ENCODE results near the gene SYT1. TPM values are rescaled to one million over a fixed set of nuclear protein-coding genes. Genes with fewer than 3 reads are reported as not detected.

SYT1 gene
- total and polyA plus RNA-seq, 2 donors (not counting 1 experiment from before 2014, with no cell fraction given): 0.90 to 2.1 TPM

- no peaks in the 10 kb centered on the region for H3K4me1 ChIP-seq (ENCODE audit: control insufficient read depth, extremely low read depth, insufficient read depth, low read length)
- no peak overlapping the region for H3K4me2 ChIP-seq (ENCODE audit: extremely low read depth, insufficient read depth, low read length)
- TF ChIP-seq EZH2 (IDR thresholded peaks at IDR 0.05; ENCODE audit: low read length, missing control alignments): no peak
- TF ChIP-seq CTCF (conservative IDR thresholded peaks at IDR 0.05 in 1 of 2, IDR thresholded peaks at IDR 0.05 in 1 of 2; ENCODE audit: low read depth in 1 of 2, low read length in 2 of 2): no peak
- H3K79me2 ChIP-seq (ENCODE audit: control insufficient read depth, insufficient read depth, low read length): no peaks in the 10 kb centered on the region
- H3K9me3 ChIP-seq (ENCODE audit: control insufficient read depth, insufficient read depth, low read depth, low read length): no peaks in the 10 kb centered on the region
- H4K20me1 ChIP-seq (ENCODE audit: control insufficient read depth, extremely low read depth, insufficient read depth, low read length): no peaks in the 10 kb centered on the region
- DNase-seq (ENCODE audit: low read depth in 2 of 2): no peak
- H2AFZ ChIP-seq (ENCODE audit: low read length): no peak overlapping the region
- no peak overlapping the region for H3K4me3 ChIP-seq (replicated peaks in 1 of 4; ENCODE audit: control extremely low read depth in 1 of 4, insufficient read depth in 1 of 4, low read depth in 3 of 4, low read length in 4 of 4)
- no peak overlapping the region for H3K27ac ChIP-seq (ENCODE audit: insufficient read depth, low read length)
- H3K36me3 ChIP-seq (ENCODE audit: control insufficient read depth, insufficient read depth, low read length): no peaks in the 10 kb centered on the region
- H3K27me3 ChIP-seq (ENCODE audit: control insufficient read depth, insufficient read depth, low read length): no peaks in the 10 kb centered on the region
- H3K9ac ChIP-seq (ENCODE audit: insufficient read depth, low read length): no peak overlapping the region
Observed at GRCh38 chr12:79366374-79366773, 501.8 kb downstream of the SYT1 start.

GRCh38 chr12:79367032-79367589 lies 502.5 kb downstream of the SYT1 start:
- H3K36me3 ChIP-seq (ENCODE audit: control insufficient read depth, insufficient read depth, low read length): no peaks in the 10 kb centered on the region
- H3K9me3 ChIP-seq (ENCODE audit: control insufficient read depth, insufficient read depth, low read depth, low read length): no peaks in the 10 kb centered on the region
- H3K4me2 ChIP-seq (ENCODE audit: extremely low read depth, insufficient read depth, low read length): no peak overlapping the region
- no peaks in the 10 kb centered on the region for H3K4me1 ChIP-seq (ENCODE audit: control insufficient read depth, extremely low read depth, insufficient read depth, low read length)
- TF ChIP-seq CTCF (conservative IDR thresholded peaks at IDR 0.05 in 1 of 2, IDR thresholded peaks at IDR 0.05 in 1 of 2; ENCODE audit: low read depth in 1 of 2, low read length in 2 of 2) (no peak), EZH2 (IDR thresholded peaks at IDR 0.05; ENCODE audit: low read length, missing control alignments) (no peak)
- H3K9ac ChIP-seq (ENCODE audit: insufficient read depth, low read length): no peak overlapping the region
- H3K27me3 ChIP-seq (ENCODE audit: control insufficient read depth, insufficient read depth, low read length): no peaks in the 10 kb centered on the region
- H3K27ac ChIP-seq (ENCODE audit: insufficient read depth, low read length): no peak overlapping the region
- no peak overlapping the region for H2AFZ ChIP-seq (ENCODE audit: low read length)
- H4K20me1 ChIP-seq (ENCODE audit: control insufficient read depth, extremely low read depth, insufficient read depth, low read length): no peaks in the 10 kb centered on the region
- H3K79me2 ChIP-seq (ENCODE audit: control insufficient read depth, insufficient read depth, low read length): no peaks in the 10 kb centered on the region
- no peak overlapping the region for H3K4me3 ChIP-seq (replicated peaks in 1 of 4; ENCODE audit: control extremely low read depth in 1 of 4, insufficient read depth in 1 of 4, low read depth in 3 of 4, low read length in 4 of 4)
- DNase-seq (ENCODE audit: low read depth in 2 of 2): no peak

GRCh38 chr12:79370021-79370420 lies 505.4 kb downstream of the SYT1 start:
- TF ChIP-seq CTCF (conservative IDR thresholded peaks at IDR 0.05 in 1 of 2, IDR thresholded peaks at IDR 0.05 in 1 of 2; ENCODE audit: low read depth in 1 of 2, low read length in 2 of 2) (no peak), EZH2 (IDR thresholded peaks at IDR 0.05; ENCODE audit: low read length, missing control alignments) (no peak)
- no peaks in the 10 kb centered on the region for H4K20me1 ChIP-seq (ENCODE audit: control insufficient read depth, extremely low read depth, insufficient read depth, low read length)
- H3K27me3 ChIP-seq (ENCODE audit: control insufficient read depth, insufficient read depth, low read length): no peaks in the 10 kb centered on the region
- no peak overlapping the region for H3K4me3 ChIP-seq (replicated peaks in 1 of 4; ENCODE audit: control extremely low read depth in 1 of 4, insufficient read depth in 1 of 4, low read depth in 3 of 4, low read length in 4 of 4)
- DNase-seq (ENCODE audit: low read depth in 2 of 2): peak in 1 of 2 donors; percentile 14
- H3K4me2 ChIP-seq (ENCODE audit: extremely low read depth, insufficient read depth, low read length): no peak overlapping the region
- no peak overlapping the region for H3K27ac ChIP-seq (ENCODE audit: insufficient read depth, low read length)
- H3K9me3 ChIP-seq (ENCODE audit: control insufficient read depth, insufficient read depth, low read depth, low read length): no peaks in the 10 kb centered on the region
- no peaks in the 10 kb centered on the region for H3K4me1 ChIP-seq (ENCODE audit: control insufficient read depth, extremely low read depth, insufficient read depth, low read length)
- no peak overlapping the region for H3K9ac ChIP-seq (ENCODE audit: insufficient read depth, low read length)
- H3K79me2 ChIP-seq (ENCODE audit: control insufficient read depth, insufficient read depth, low read length): no peaks in the 10 kb centered on the region
- no peak overlapping the region for H2AFZ ChIP-seq (ENCODE audit: low read length)
- H3K36me3 ChIP-seq (ENCODE audit: control insufficient read depth, insufficient read depth, low read length): no peaks in the 10 kb centered on the region
